ENCODE measurements around the gene UBE2R2. TPM values are rescaled to one million over a fixed set of nuclear protein-coding genes. Genes with fewer than 3 reads are reported as not detected.

Gene UBE2R2
- total RNA-seq, 1 experiment from 2014 or later, result 52.1 TPM

GRCh38 chr9:33914887-33915628, 98.1 kb downstream of the UBE2R2 start:
- no peak overlapping the region for H3K23ac ChIP-seq (ENCODE audit: insufficient read length, low read depth, low read length)
- H3K79me1 ChIP-seq (ENCODE audit: insufficient read depth, low read depth, low read length, poor library complexity, severe bottlenecking), result no peaks in the 10 kb centered on the region
- Mint-ChIP-seq H3K4me3 (no peak overlapping the region), H3K4me1 (peaks cover 21 to 36% of the 10 kb centered on the region in 2 experiments), H3K9me3 (no peaks in the 10 kb centered on the region), H3K36me3 (ENCODE audit: insufficient read depth in 1 of 3, low read depth in 3 of 3) (peaks cover 9 to 63% (median 46%) of the 10 kb centered on the region in 3 experiments; a peak in 5 of 7 replicates), H3K27ac (peak overlapping the region in 2 of 3 experiments; percentile 37 to 93; a peak in 3 of 7 replicates), H3K27me3 (ENCODE audit: low read depth) (peaks cover 1% of the 10 kb centered on the region; the same call in 1 of the 2 replicates)
- H3K4ac ChIP-seq (ENCODE audit: low read depth, low read length), result no peak overlapping the region
- no peak overlapping the region for H2BK20ac ChIP-seq (ENCODE audit: low read depth, low read length, poor library complexity, severe bottlenecking)
- TF ChIP-seq, protein P1, sequence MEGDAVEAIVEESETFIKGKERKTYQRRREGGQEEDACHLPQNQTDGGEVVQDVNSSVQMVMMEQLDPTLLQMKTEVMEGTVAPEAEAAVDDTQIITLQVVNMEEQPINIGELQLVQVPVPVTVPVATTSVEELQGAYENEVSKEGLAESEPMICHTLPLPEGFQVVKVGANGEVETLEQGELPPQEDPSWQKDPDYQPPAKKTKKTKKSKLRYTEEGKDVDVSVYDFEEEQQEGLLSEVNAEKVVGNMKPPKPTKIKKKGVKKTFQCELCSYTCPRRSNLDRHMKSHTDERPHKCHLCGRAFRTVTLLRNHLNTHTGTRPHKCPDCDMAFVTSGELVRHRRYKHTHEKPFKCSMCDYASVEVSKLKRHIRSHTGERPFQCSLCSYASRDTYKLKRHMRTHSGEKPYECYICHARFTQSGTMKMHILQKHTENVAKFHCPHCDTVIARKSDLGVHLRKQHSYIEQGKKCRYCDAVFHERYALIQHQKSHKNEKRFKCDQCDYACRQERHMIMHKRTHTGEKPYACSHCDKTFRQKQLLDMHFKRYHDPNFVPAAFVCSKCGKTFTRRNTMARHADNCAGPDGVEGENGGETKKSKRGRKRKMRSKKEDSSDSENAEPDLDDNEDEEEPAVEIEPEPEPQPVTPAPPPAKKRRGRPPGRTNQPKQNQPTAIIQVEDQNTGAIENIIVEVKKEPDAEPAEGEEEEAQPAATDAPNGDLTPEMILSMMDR (conservative IDR thresholded peaks at IDR 0.05), result no peak
- H3K4me1 ChIP-seq (ENCODE audit: insufficient read depth, low read length), result no peaks in the 10 kb centered on the region
- H3K27ac ChIP-seq (ENCODE audit: insufficient read length, low read depth, low read length), result no peak overlapping the region
- no peak overlapping the region for H4K91ac ChIP-seq (ENCODE audit: insufficient read length, low read depth, low read length)
- H3K9ac ChIP-seq (ENCODE audit: extremely low read depth, insufficient read length, low read length), result no peak overlapping the region
- no peak overlapping the region for H2BK15ac ChIP-seq (ENCODE audit: low read depth, low read length)
- H2AFZ ChIP-seq (ENCODE audit: low read length), result no peak overlapping the region
- H3K18ac ChIP-seq (ENCODE audit: insufficient read length, low read depth, low read length), result no peak overlapping the region
- no peak overlapping the region for H3K56ac ChIP-seq (ENCODE audit: insufficient read length, low read depth, low read length)
- H3K14ac ChIP-seq (ENCODE audit: insufficient read depth, low read length), result no peak overlapping the region
- H2BK120ac ChIP-seq (ENCODE audit: low read depth, low read length, poor library complexity, severe bottlenecking), result no peak overlapping the region
- no peak overlapping the region for H2BK12ac ChIP-seq (ENCODE audit: insufficient read length, low read depth, low read length)
- H3K4me2 ChIP-seq (ENCODE audit: insufficient read depth, insufficient read length, low read length), result no peak overlapping the region
- no peak overlapping the region for H2BK5ac ChIP-seq (ENCODE audit: insufficient read length, low read length)
- no peaks in the 10 kb centered on the region for H3K9me3 ChIP-seq (ENCODE audit: control insufficient read depth, low read depth, low read length)
- no CpG with 5 or more reads among the region's 3 CpGs for WGBS (ENCODE audit: extremely low coverage, insufficient read length, low lambda C conversion rate)
- no peak overlapping the region for H4K5ac ChIP-seq (ENCODE audit: insufficient read length, low read depth, low read length)
- no peak overlapping the region for H3T11ph ChIP-seq (ENCODE audit: low read length)
- no peak overlapping the region for H2AK5ac ChIP-seq (ENCODE audit: insufficient read length, low read length)
- no peak overlapping the region for H4K8ac ChIP-seq (replicated peaks; ENCODE audit: insufficient read length, low read depth, low read length)
- H4K20me1 ChIP-seq (ENCODE audit: control insufficient read depth, insufficient read depth, insufficient read length), result no peaks in the 10 kb centered on the region
- H3K23me2 ChIP-seq (ENCODE audit: insufficient read length, low read depth, low read length, poor library complexity, severe bottlenecking), result no peaks in the 10 kb centered on the region
- H3K79me2 ChIP-seq (ENCODE audit: insufficient read depth, low read length), result no peaks in the 10 kb centered on the region
- DNase-seq, result no peak
- no peaks in the 10 kb centered on the region for H3K27me3 ChIP-seq (ENCODE audit: insufficient read depth, low read length)
